ENCODE results near the gene TMEM106C. TPM values are rescaled to one million over a fixed set of nuclear protein-coding genes. Genes with fewer than 3 reads are reported as not detected.

TMEM106C gene
- total RNA-seq, 1 experiment from 2014 or later: 130 TPM

- Histone ChIP-seq H3K9me3 (no peaks in the 10 kb centered on the region), H3K4me3 (no peak overlapping the region), H3K36me3 (peaks cover 5% of the 10 kb centered on the region; the same call in 1 of the 2 replicates), H3K27me3 (no peaks in the 10 kb centered on the region)
- no peak for DNase-seq
These were observed 9.5 kb downstream of the TMEM106C start for GRCh38 chr12:47972895-47973294.

- no peaks in the 10 kb centered on the region for H3K27me3 ChIP-seq
- no peaks in the 10 kb centered on the region; the same call in 1 of the 2 replicates for H3K36me3 ChIP-seq
- no peak overlapping the region for H3K4me3 ChIP-seq
- no peak for DNase-seq
- H3K9me3 ChIP-seq: no peaks in the 10 kb centered on the region
These were observed 10.5 kb downstream of the TMEM106C start for GRCh38 chr12:47973870-47974269.

GRCh38 chr12:47975036-47975620, 11.7 kb downstream of the TMEM106C start:
- H3K36me3 ChIP-seq: no peaks in the 10 kb centered on the region
- no peaks in the 10 kb centered on the region for H3K9me3 ChIP-seq
- H3K27me3 ChIP-seq: no peaks in the 10 kb centered on the region
- H3K4me3 ChIP-seq: no peak overlapping the region
- DNase-seq: no peak

- Histone ChIP-seq H3K36me3 (no peaks in the 10 kb centered on the region), H3K9me3 (no peaks in the 10 kb centered on the region), H3K4me3 (no peak overlapping the region), H3K27me3 (no peaks in the 10 kb centered on the region)
- no peak for DNase-seq
These were observed 12.4 kb downstream of the TMEM106C start for GRCh38 chr12:47975816-47976215.

GRCh38 chr12:47977046-47977771, 13.8 kb downstream of the TMEM106C start:
- H3K27me3 ChIP-seq: no peaks in the 10 kb centered on the region
- no peaks in the 10 kb centered on the region for H3K36me3 ChIP-seq
- DNase-seq: no peak
- no peak overlapping the region for H3K4me3 ChIP-seq
- H3K9me3 ChIP-seq: no peaks in the 10 kb centered on the region

- H3K36me3 ChIP-seq: no peaks in the 10 kb centered on the region
- DNase-seq: no peak
- H3K4me3 ChIP-seq: no peak overlapping the region
- no peaks in the 10 kb centered on the region for H3K9me3 ChIP-seq
- H3K27me3 ChIP-seq: no peaks in the 10 kb centered on the region
These were observed 14.6 kb downstream of the TMEM106C start for GRCh38 chr12:47977772-47978597.

- DNase-seq: no peak
- Histone ChIP-seq H3K4me3 (no peak overlapping the region), H3K27me3 (no peaks in the 10 kb centered on the region), H3K36me3 (no peaks in the 10 kb centered on the region), H3K9me3 (no peaks in the 10 kb centered on the region)
These were observed 15.1 kb downstream of the TMEM106C start for GRCh38 chr12:47978598-47978873.

- no peak for DNase-seq
- H3K27me3 ChIP-seq: no peaks in the 10 kb centered on the region
- H3K4me3 ChIP-seq: no peak overlapping the region
- H3K36me3 ChIP-seq: no peaks in the 10 kb centered on the region
- H3K9me3 ChIP-seq: no peaks in the 10 kb centered on the region
These were observed 15.8 kb downstream of the TMEM106C start for GRCh38 chr12:47979166-47979565.

GRCh38 chr12:47979686-47980085, 16.3 kb downstream of the TMEM106C start:
- no peak for DNase-seq

GRCh38 chr12:47980197-47980596, 16.8 kb downstream of the TMEM106C start:
- no peak for DNase-seq
- Histone ChIP-seq H3K27me3 (no peaks in the 10 kb centered on the region), H3K9me3 (no peaks in the 10 kb centered on the region), H3K4me3 (no peak overlapping the region), H3K36me3 (no peaks in the 10 kb centered on the region)

More at GRCh38 chr12:47979686-47980085, 16.3 kb downstream of the TMEM106C start:
- Histone ChIP-seq H3K4me3 (no peak overlapping the region), H3K9me3 (no peaks in the 10 kb centered on the region), H3K27me3 (no peaks in the 10 kb centered on the region), H3K36me3 (no peaks in the 10 kb centered on the region)

GRCh38 chr12:47980779-47981495, 17.5 kb downstream of the TMEM106C start:
- no peaks in the 10 kb centered on the region for H3K27me3 ChIP-seq
- H3K36me3 ChIP-seq: no peaks in the 10 kb centered on the region
- no peak overlapping the region for H3K4me3 ChIP-seq
- H3K9me3 ChIP-seq: no peaks in the 10 kb centered on the region
- DNase-seq: no peak

GRCh38 chr12:47981496-47982260, 18.3 kb downstream of the TMEM106C start:
- H3K27me3 ChIP-seq: no peaks in the 10 kb centered on the region
- no peaks in the 10 kb centered on the region for H3K36me3 ChIP-seq
- no peak for DNase-seq
- no peak overlapping the region for H3K4me3 ChIP-seq
- no peaks in the 10 kb centered on the region for H3K9me3 ChIP-seq

GRCh38 chr12:47982311-47982710, 18.9 kb downstream of the TMEM106C start:
- no peaks in the 10 kb centered on the region for H3K36me3 ChIP-seq

GRCh38 chr12:47982770-47983169, 19.4 kb downstream of the TMEM106C start:
- H3K27me3 ChIP-seq: no peaks in the 10 kb centered on the region
- DNase-seq: no peak
- no peaks in the 10 kb centered on the region for H3K36me3 ChIP-seq
- H3K4me3 ChIP-seq: no peak overlapping the region
- no peaks in the 10 kb centered on the region for H3K9me3 ChIP-seq

More at GRCh38 chr12:47982311-47982710, 18.9 kb downstream of the TMEM106C start:
- no peak overlapping the region for H3K4me3 ChIP-seq
- no peaks in the 10 kb centered on the region for H3K9me3 ChIP-seq
- no peaks in the 10 kb centered on the region for H3K27me3 ChIP-seq
- no peak for DNase-seq

- H3K4me3 ChIP-seq: no peak overlapping the region
- no peaks in the 10 kb centered on the region for H3K9me3 ChIP-seq
- DNase-seq: no peak
- H3K36me3 ChIP-seq: no peaks in the 10 kb centered on the region
- no peaks in the 10 kb centered on the region for H3K27me3 ChIP-seq
These were observed 20.2 kb downstream of the TMEM106C start for GRCh38 chr12:47983541-47984115.

GRCh38 chr12:47984331-47984801, 21.0 kb downstream of the TMEM106C start:
- no peaks in the 10 kb centered on the region for H3K36me3 ChIP-seq
- no peaks in the 10 kb centered on the region for H3K27me3 ChIP-seq
- H3K4me3 ChIP-seq: no peak overlapping the region
- H3K9me3 ChIP-seq: no peaks in the 10 kb centered on the region
- no peak for DNase-seq
